Thoracic aorta (tissue), 2 donors: ENCODE results near the gene NAPB. TPM values are rescaled to one million over a fixed set of nuclear protein-coding genes. Genes with fewer than 3 reads are reported as not detected.

Experiments
- total RNA-seq, 2 donors: library from RNA; depleted of rRNA; stranded (reverse); fragments of >200 nt; gene quantifications; one replicate each; pipeline versions ENCODE4 v1.1.0 to v1.2.3, GENCODE V29; 2016

Gene NAPB
- total RNA-seq, 2 donors from 2014 or later = 10.2 to 17.1 TPM

Other genes starting within 250 kb of the NAPB start
- gene NXT1, start 70.7 kb downstream of the NAPB start, total RNA-seq = 10 to 100 TPM; 21.8 to 79.6 TPM
- gene GZF1, start 59.3 kb downstream of the NAPB start, total RNA-seq = 10 to 100 TPM; 14.5 to 18.9 TPM
- not detected for gene CSTL1, start 18.2 kb upstream of the NAPB start, total RNA-seq
- gene CST11, start 31.4 kb upstream of the NAPB start, total RNA-seq = not detected
- not detected for gene CST8, start 69.6 kb upstream of the NAPB start, total RNA-seq
- not detected for gene CST9L, start 147.0 kb upstream of the NAPB start, total RNA-seq
- not detected for gene CST9, start 184.4 kb upstream of the NAPB start, total RNA-seq
- gene CST3, start 216.5 kb upstream of the NAPB start, total RNA-seq = 1,000 to 10,000 TPM; 1,107 to 2,392 TPM